GM23338 (cell line): ENCODE data around the gene ZNF80. TPM values are rescaled to one million over a fixed set of nuclear protein-coding genes. Genes with fewer than 3 reads are reported as not detected.

Experiments
- ATAC-seq: fragments of 200-7000 bp; cut with Tn5 transposase; 3 replicates; pipeline ENCODE4 v1.9.1; 2020
- DNase-seq: peaks from one replicate; pipeline ENCODE4 v3.0.0-alpha.2; 2015; ENCODE audit warnings: low spot score
- H2AFZ ChIP-seq: fragments of 200-600 bp; sonication (generic); 2 replicates; pipeline ENCODE4 v1.8.0; 2016; ENCODE audit warnings: antibody characterized with exemption, mild to moderate bottlenecking, moderate library complexity
- H3F3A ChIP-seq: fragments of 200-600 bp; sonication (generic); replicated peaks from 2 replicates; pipeline ENCODE4 v1.8.0; 2017; ENCODE audit warnings: antibody characterized with exemption, mixed run types, low read depth
- H3K27ac ChIP-seq: fragments of 200-600 bp; sonication (generic); 2 replicates; pipeline ENCODE4 v1.6.1; 2016; ENCODE audit warnings: low read depth
- H3K27me3 ChIP-seq: fragments of 200-600 bp; sonication (generic); 2 replicates; pipeline ENCODE4 v1.8.0; 2016; ENCODE audit warnings: mild to moderate bottlenecking, mixed run types, moderate library complexity; ENCODE audit not compliant: insufficient read depth
- H3K36me3 ChIP-seq: fragments of 200-600 bp; sonication (generic); 2 replicates; pipeline ENCODE4 v1.8.0; 2016; ENCODE audit warnings: mild to moderate bottlenecking; ENCODE audit not compliant: insufficient read depth
- H3K4me1 ChIP-seq: fragments of 200-600 bp; sonication (generic); 2 replicates; pipeline ENCODE4 v1.8.0; 2016; ENCODE audit warnings: mild to moderate bottlenecking, moderate library complexity; ENCODE audit not compliant: insufficient read depth
- H3K4me2 ChIP-seq: fragments of 200-600 bp; sonication (generic); 2 replicates; pipeline ENCODE4 v1.7.1; 2017; ENCODE audit warnings: mixed run types
- H3K4me3 ChIP-seq: fragments of 200-600 bp; sonication (generic); 2 replicates; pipeline ENCODE4 v1.6.1; 2016; ENCODE audit warnings: mixed run types
- H3K79me2 ChIP-seq: fragments of 200-600 bp; sonication (generic); replicated peaks from 2 replicates; pipeline ENCODE4 v1.8.0; 2017; ENCODE audit warnings: mild to moderate bottlenecking; ENCODE audit not compliant: insufficient read depth
- H3K9me2 ChIP-seq: fragments of 200-600 bp; sonication (generic); 2 replicates; pipeline ENCODE4 v1.8.0; 2017; ENCODE audit not compliant: insufficient read depth
- H4K20me1 ChIP-seq: fragments of 200-600 bp; sonication (generic); replicated peaks from 2 replicates; pipeline ENCODE4 v1.8.0; 2017; ENCODE audit warnings: mild to moderate bottlenecking; ENCODE audit not compliant: insufficient read depth
- H3K27ac Mint-ChIP-seq: 2 replicates; pipeline ENCODE4 v1.8.0; 2020; ENCODE audit warnings: inconsistent platforms, mild to moderate bottlenecking, moderate library complexity, mixed read lengths
- H3K27me3 Mint-ChIP-seq: 3 replicates; pipeline ENCODE4 v1.8.0; 2022; ENCODE audit warnings: low read depth, mild to moderate bottlenecking, moderate library complexity, mixed read lengths, inconsistent platforms; ENCODE audit not compliant: insufficient read depth, poor library complexity
- H3K36me3 Mint-ChIP-seq: 3 replicates; pipeline ENCODE4 v1.8.0; 2021; ENCODE audit warnings: low read depth, mild to moderate bottlenecking, inconsistent platforms, moderate library complexity, mixed read lengths
- H3K4me1 Mint-ChIP-seq: 3 replicates; pipeline ENCODE4 v1.8.0; 2020; ENCODE audit warnings: mild to moderate bottlenecking, inconsistent platforms, mixed read lengths
- H3K4me3 Mint-ChIP-seq: 3 replicates; pipeline ENCODE4 v1.8.0; 2021; ENCODE audit warnings: moderate library complexity, mild to moderate bottlenecking, inconsistent platforms, mixed read lengths
- H3K9me3 Mint-ChIP-seq: 3 replicates; pipeline ENCODE4 v1.8.0; 2020; ENCODE audit warnings: moderate library complexity, mild to moderate bottlenecking, inconsistent platforms, mixed read lengths
- CREB1 ChIP-seq: fragments of 250-450 bp; sonication (Bioruptor Pico); IDR thresholded peaks from 2 replicates; pipeline ENCODE4 v1.5.0; 2020; ENCODE audit warnings: low read depth, mild to moderate bottlenecking, moderate library complexity
- EZH2 ChIP-seq: fragments of 200-600 bp; sonication (generic); IDR thresholded peaks from one replicate; pipeline ENCODE4 v1.8.0; 2017; ENCODE audit warnings: antibody characterized with exemption, mild to moderate bottlenecking, low read depth; ENCODE audit not compliant: unreplicated experiment
- JUNB ChIP-seq: IDR thresholded peaks from one replicate; pipeline ENCODE4 v1.6.1; 2016; ENCODE audit warnings: antibody characterized with exemption; ENCODE audit not compliant: unreplicated experiment
- NANOG ChIP-seq: IDR thresholded peaks from 2 replicates; pipeline ENCODE4 v1.6.1; 2016; ENCODE audit warnings: antibody characterized with exemption, borderline replicate concordance
- ZNF114 ChIP-seq: fragments of 250-450 bp; sonication (Bioruptor Pico); IDR thresholded peaks from 2 replicates; pipeline ENCODE4 v1.5.0; 2020; ENCODE audit warnings: mild to moderate bottlenecking, moderate library complexity
- polyA plus RNA-seq: library from polyadenylated mRNA; unstranded; fragments of >200 nt; fragmentation: Nextera tagmentation; extraction: Ambion mirVana; gene quantifications from 2 replicates; pipeline ENCODE4 v1.2.1, GENCODE V29; 2016
- total RNA-seq: library from RNA; depleted of rRNA; stranded (reverse); fragments of >200 nt; shearing (Covaris generic); gene quantifications from 2 replicates; pipeline ENCODE4 v1.2.3, GENCODE V29; 2014
- TF ChIP-seq, protein P1 (sequence below): fragments of 250-450 bp; sonication (Bioruptor Pico); IDR thresholded peaks from 2 replicates; pipeline ENCODE4 v1.5.0; 2020; ENCODE audit warnings: mild to moderate bottlenecking, moderate library complexity
- TF ChIP-seq, protein P2 (sequence below): IDR thresholded peaks from 2 replicates; pipeline ENCODE4 v1.6.1; 2016; ENCODE audit warnings: antibody characterized with exemption
- TF ChIP-seq, protein P3 (sequence below): IDR thresholded peaks from one replicate; pipeline ENCODE4 v1.6.1; 2018; ENCODE audit warnings: antibody characterized with exemption; ENCODE audit not compliant: unreplicated experiment

ZNF80 gene
- total and polyA plus RNA-seq, 2 experiments from 2014 or later: not detected

DNA sequence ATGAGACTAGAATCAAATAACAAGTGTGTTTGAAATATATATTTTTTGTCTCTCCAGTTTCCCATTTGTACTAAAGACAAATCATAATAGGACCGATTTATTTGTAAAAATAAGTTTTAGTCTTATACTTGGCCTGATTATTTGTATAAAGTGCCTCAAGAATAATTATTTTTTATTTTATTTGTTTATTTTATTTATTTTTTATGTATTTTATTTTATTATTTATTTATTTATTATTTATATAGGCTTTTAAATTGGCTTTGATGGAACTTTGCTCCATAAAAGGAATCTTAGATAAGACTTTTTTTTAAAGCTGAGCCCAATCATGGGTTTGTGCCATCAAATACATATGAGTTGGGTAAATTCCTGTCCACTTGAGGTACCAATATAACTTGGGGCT lies 22.2 kb upstream of the ZNF80 start:
- ATAC-seq (no peak), DNase-seq (no peak)
- 0 out of 2 replicates have a peak, but pooled peaks cover 6% of the 10 kb centered on the region for H3K9me2 ChIP-seq
- Mint-ChIP-seq H3K9me3 (peaks cover 42% of the 10 kb centered on the region), H3K4me3 (no peak overlapping the region), H3K27me3 (no peaks in the 10 kb centered on the region), H3K36me3 (peaks cover 27% of the 10 kb centered on the region), H3K27ac (no peak overlapping the region), H3K4me1 (no peaks in the 10 kb centered on the region)
- peaks cover 8% of the 10 kb centered on the region; the same call in 1 of the 2 replicates for H3K36me3 ChIP-seq
- no peak overlapping the region for H3K27ac ChIP-seq
- H4K20me1 ChIP-seq: no peaks in the 10 kb centered on the region
- H3K4me3 ChIP-seq: no peak overlapping the region
- H3K79me2 ChIP-seq: no peaks in the 10 kb centered on the region
- no peaks in the 10 kb centered on the region for H3F3A ChIP-seq
- no peak overlapping the region for H2AFZ ChIP-seq
- TF ChIP-seq, protein P1, sequence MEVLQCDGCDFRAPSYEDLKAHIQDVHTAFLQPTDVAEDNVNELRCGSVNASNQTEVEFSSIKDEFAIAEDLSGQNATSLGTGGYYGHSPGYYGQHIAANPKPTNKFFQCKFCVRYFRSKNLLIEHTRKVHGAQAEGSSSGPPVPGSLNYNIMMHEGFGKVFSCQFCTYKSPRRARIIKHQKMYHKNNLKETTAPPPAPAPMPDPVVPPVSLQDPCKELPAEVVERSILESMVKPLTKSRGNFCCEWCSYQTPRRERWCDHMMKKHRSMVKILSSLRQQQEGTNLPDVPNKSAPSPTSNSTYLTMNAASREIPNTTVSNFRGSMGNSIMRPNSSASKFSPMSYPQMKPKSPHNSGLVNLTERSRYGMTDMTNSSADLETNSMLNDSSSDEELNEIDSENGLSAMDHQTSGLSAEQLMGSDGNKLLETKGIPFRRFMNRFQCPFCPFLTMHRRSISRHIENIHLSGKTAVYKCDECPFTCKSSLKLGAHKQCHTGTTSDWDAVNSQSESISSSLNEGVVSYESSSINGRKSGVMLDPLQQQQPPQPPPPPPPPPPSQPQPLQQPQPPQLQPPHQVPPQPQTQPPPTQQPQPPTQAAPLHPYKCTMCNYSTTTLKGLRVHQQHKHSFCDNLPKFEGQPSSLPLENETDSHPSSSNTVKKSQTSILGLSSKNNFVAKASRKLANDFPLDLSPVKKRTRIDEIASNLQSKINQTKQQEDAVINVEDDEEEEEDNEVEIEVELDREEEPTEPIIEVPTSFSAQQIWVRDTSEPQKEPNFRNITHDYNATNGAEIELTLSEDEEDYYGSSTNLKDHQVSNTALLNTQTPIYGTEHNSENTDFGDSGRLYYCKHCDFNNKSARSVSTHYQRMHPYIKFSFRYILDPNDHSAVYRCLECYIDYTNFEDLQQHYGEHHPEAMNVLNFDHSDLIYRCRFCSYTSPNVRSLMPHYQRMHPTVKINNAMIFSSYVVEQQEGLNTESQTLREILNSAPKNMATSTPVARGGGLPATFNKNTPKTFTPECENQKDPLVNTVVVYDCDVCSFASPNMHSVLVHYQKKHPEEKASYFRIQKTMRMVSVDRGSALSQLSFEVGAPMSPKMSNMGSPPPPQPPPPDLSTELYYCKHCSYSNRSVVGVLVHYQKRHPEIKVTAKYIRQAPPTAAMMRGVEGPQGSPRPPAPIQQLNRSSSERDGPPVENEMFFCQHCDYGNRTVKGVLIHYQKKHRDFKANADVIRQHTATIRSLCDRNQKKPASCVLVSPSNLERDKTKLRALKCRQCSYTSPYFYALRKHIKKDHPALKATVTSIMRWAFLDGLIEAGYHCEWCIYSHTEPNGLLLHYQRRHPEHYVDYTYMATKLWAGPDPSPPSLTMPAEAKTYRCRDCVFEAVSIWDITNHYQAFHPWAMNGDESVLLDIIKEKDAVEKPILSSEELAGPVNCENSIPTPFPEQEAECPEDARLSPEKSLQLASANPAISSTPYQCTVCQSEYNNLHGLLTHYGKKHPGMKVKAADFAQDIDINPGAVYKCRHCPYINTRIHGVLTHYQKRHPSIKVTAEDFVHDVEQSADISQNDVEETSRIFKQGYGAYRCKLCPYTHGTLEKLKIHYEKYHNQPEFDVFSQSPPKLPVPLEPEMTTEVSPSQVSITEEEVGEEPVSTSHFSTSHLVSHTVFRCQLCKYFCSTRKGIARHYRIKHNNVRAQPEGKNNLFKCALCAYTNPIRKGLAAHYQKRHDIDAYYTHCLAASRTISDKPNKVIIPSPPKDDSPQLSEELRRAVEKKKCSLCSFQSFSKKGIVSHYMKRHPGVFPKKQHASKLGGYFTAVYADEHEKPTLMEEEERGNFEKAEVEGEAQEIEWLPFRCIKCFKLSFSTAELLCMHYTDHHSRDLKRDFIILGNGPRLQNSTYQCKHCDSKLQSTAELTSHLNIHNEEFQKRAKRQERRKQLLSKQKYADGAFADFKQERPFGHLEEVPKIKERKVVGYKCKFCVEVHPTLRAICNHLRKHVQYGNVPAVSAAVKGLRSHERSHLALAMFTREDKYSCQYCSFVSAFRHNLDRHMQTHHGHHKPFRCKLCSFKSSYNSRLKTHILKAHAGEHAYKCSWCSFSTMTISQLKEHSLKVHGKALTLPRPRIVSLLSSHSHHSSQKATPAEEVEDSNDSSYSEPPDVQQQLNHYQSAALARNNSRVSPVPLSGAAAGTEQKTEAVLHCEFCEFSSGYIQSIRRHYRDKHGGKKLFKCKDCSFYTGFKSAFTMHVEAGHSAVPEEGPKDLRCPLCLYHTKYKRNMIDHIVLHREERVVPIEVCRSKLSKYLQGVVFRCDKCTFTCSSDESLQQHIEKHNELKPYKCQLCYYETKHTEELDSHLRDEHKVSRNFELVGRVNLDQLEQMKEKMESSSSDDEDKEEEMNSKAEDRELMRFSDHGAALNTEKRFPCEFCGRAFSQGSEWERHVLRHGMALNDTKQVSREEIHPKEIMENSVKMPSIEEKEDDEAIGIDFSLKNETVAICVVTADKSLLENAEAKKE (CRISPR knock-in tag): no peak
- TF ChIP-seq JUNB (no peak), CREB1 (CRISPR knock-in tag) (no peak), ZNF114 (no peak), NANOG (no peak), EZH2 (no peak)
- TF ChIP-seq, protein P2, sequence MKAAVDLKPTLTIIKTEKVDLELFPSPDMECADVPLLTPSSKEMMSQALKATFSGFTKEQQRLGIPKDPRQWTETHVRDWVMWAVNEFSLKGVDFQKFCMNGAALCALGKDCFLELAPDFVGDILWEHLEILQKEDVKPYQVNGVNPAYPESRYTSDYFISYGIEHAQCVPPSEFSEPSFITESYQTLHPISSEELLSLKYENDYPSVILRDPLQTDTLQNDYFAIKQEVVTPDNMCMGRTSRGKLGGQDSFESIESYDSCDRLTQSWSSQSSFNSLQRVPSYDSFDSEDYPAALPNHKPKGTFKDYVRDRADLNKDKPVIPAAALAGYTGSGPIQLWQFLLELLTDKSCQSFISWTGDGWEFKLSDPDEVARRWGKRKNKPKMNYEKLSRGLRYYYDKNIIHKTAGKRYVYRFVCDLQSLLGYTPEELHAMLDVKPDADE: no peak
- TF ChIP-seq, protein P3, sequence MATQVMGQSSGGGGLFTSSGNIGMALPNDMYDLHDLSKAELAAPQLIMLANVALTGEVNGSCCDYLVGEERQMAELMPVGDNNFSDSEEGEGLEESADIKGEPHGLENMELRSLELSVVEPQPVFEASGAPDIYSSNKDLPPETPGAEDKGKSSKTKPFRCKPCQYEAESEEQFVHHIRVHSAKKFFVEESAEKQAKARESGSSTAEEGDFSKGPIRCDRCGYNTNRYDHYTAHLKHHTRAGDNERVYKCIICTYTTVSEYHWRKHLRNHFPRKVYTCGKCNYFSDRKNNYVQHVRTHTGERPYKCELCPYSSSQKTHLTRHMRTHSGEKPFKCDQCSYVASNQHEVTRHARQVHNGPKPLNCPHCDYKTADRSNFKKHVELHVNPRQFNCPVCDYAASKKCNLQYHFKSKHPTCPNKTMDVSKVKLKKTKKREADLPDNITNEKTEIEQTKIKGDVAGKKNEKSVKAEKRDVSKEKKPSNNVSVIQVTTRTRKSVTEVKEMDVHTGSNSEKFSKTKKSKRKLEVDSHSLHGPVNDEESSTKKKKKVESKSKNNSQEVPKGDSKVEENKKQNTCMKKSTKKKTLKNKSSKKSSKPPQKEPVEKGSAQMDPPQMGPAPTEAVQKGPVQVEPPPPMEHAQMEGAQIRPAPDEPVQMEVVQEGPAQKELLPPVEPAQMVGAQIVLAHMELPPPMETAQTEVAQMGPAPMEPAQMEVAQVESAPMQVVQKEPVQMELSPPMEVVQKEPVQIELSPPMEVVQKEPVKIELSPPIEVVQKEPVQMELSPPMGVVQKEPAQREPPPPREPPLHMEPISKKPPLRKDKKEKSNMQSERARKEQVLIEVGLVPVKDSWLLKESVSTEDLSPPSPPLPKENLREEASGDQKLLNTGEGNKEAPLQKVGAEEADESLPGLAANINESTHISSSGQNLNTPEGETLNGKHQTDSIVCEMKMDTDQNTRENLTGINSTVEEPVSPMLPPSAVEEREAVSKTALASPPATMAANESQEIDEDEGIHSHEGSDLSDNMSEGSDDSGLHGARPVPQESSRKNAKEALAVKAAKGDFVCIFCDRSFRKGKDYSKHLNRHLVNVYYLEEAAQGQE: no peak
- no peaks in the 10 kb centered on the region for H3K27me3 ChIP-seq
- no peaks in the 10 kb centered on the region for H3K4me1 ChIP-seq
- no peak overlapping the region for H3K4me2 ChIP-seq
